Panc1 (cell line): Measurements from ENCODE around the gene LPP. TPM values are rescaled to one million over a fixed set of nuclear protein-coding genes. Genes with fewer than 3 reads are reported as not detected.
A peak's percentile ranks its signal among the peaks of the same experiment; 100 is the strongest.

Source experiments
- ATAC-seq: fragments of 200-7000 bp; cut with Tn5 transposase; 2 replicates; pipeline ENCODE4 v1.9.1; 2020; ENCODE audit warnings: mild to moderate bottlenecking, moderate library complexity
- BruUV-seq: library from RNA; stranded (reverse); fragments of 400-500 nt; replicated peaks from 2 replicates; lab custom pipeline; 2021; lab: Mats Ljungman, UMichigan
- CTCF ChIA-PET: fragments of 300-600 bp; sonication (Branson Sonifier 250); formaldehyde crosslinking; loops from one replicate; lab custom pipeline; 2022; ENCODE audit warnings: antibody characterized with exemption; lab: Charles Lee
- POLR2A ChIA-PET: fragments of 300-600 bp; sonication (Branson Sonifier 250); formaldehyde crosslinking; loops from one replicate; lab custom pipeline; 2022; ENCODE audit warnings: antibody characterized with exemption; lab: Charles Lee
- DNase-seq: peaks from one replicate; pipeline ENCODE4 v3.0.0-alpha.2; 2010; ENCODE audit warnings: low read depth, low spot score
- H3K27ac ChIP-seq: 2 replicates; pipeline ENCODE4 v1.5.1; 2011; ENCODE audit warnings: mild to moderate bottlenecking, low read length, inconsistent platforms
- H3K27me3 ChIP-seq: fragments of 200-500 bp; sonication (Bioruptor generic); 2 replicates; pipeline ENCODE4 v1.6.0; 2014; ENCODE audit warnings: low read length, inconsistent platforms; ENCODE audit not compliant: control insufficient read depth, insufficient read depth
- H3K36me3 ChIP-seq: fragments of 200-500 bp; sonication (Bioruptor generic); 2 replicates; pipeline ENCODE4 v1.5.1; 2014; ENCODE audit warnings: inconsistent platforms, mild to moderate bottlenecking, low read length, moderate library complexity; ENCODE audit not compliant: control insufficient read depth, insufficient read depth
- H3K4me1 ChIP-seq: 2 replicates; pipeline ENCODE4 v1.5.1; 2011; ENCODE audit warnings: inconsistent platforms, mild to moderate bottlenecking, low read length, moderate library complexity; ENCODE audit not compliant: control insufficient read depth, insufficient read depth
- H3K4me3 ChIP-seq, 2 experiments: 2 replicates each; pipeline ENCODE4 v1.5.1; 2011 to 2012; ENCODE audit warnings: low read depth in 2 of 2, low read length in 2 of 2, mild to moderate bottlenecking in 2 of 2, inconsistent platforms in 1 of 2, moderate library complexity in 1 of 2
- H3K9me3 ChIP-seq: fragments of 200-500 bp; sonication (Bioruptor generic); 2 replicates; pipeline ENCODE4 v1.5.1; 2014; ENCODE audit warnings: low read depth, mild to moderate bottlenecking, inconsistent platforms, low read length, moderate library complexity; ENCODE audit not compliant: control insufficient read depth, insufficient read depth
- POLR2AphosphoS5 ChIP-seq: IDR thresholded peaks from 2 replicates; pipeline ENCODE4 v1.6.1; 2012; ENCODE audit warnings: mild to moderate bottlenecking, low read depth, low read length, moderate library complexity
- REST ChIP-seq, 2 experiments: IDR thresholded peaks; 2 replicates each; pipeline ENCODE4 v1.6.1; 2011 to 2012; ENCODE audit warnings: low read depth in 2 of 2, control low read depth in 1 of 2, low read length in 1 of 2, mild to moderate bottlenecking in 1 of 2, moderate library complexity in 1 of 2; ENCODE audit not compliant: insufficient read depth in 1 of 2
- SIN3A ChIP-seq: IDR thresholded peaks from 2 replicates; pipeline ENCODE4 v1.6.1; 2012; ENCODE audit warnings: low read depth, mild to moderate bottlenecking, low read length, moderate library complexity, borderline replicate concordance; ENCODE audit not compliant: insufficient read depth
- TCF7L2 ChIP-seq: IDR thresholded peaks from 2 replicates; pipeline ENCODE4 v1.6.1; 2011; ENCODE audit warnings: mild to moderate bottlenecking, low read depth, low read length, inconsistent platforms
- in situ Hi-C: cut with HindIII; loops from 2 replicates; pipeline ENCODE4 v1.10.0; 2016; ENCODE audit warnings: low sequenced_read_pairs, low pct_unique_long_range_greater_than_20kb
- intact Hi-C: fragments of 100-400 bp; cut with micrococcal nuclease; formaldehyde crosslinking; loops from one replicate; pipeline ENCODE4 v1.10.0; 2022; ENCODE audit not compliant: unreplicated experiment
- total RNA-seq: library from RNA; stranded (reverse); gene quantifications from one replicate; pipeline ENCODE4 v1.2.1, GENCODE V29; 2021; ENCODE audit not compliant: unreplicated experiment
- TF ChIP-seq, protein P1 (sequence below): fragments of 450-650 bp; IDR thresholded peaks from 2 replicates; pipeline ENCODE4 v1.5.1; 2017; ENCODE audit warnings: mild to moderate bottlenecking

Gene LPP
- total RNA-seq, 1 experiment from 2014 or later, result 90.0 TPM

DNA sequence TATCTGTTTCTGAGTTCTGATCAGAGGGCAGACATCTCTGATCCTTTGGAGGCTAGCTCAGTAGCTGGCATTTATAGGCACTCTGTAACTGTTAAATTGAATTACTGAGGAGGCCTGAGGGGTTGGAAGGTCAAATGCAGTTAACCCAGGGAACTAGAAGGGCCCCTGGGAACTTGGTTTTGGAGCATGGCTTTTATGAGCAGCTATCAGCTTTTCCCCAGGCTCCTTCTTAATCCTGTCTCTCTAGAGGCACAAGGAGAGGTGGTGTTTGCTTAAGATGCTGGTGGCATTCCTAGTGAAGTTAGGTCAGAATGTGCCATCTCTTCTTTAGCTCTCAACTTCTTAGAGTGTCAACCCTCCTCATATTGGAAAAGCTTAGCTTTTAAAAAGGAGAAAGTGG, 128.9 kb downstream of the LPP start:
- CTCF ChIA-PET, result interaction anchor here (1.3 kb wide), 1 partner anchor 542 kb away, joined by 7 read pairs; no protein-coding TSS in a partner anchor
- Histone ChIP-seq H3K9me3 (no peaks in the 10 kb centered on the region), H3K27ac (peak overlapping the region; percentile 61), H3K27me3 (no peaks in the 10 kb centered on the region), H3K4me1 (peaks cover 43% of the 10 kb centered on the region), H3K4me3 (no peak overlapping the region), H3K36me3 (no peaks in the 10 kb centered on the region)
- intact Hi-C loops, result no loop called here
- ATAC-seq (peak; percentile 49; the same call in 1 of the 2 replicates), DNase-seq (no peak)
- BruUV-seq, result no TSS peak
- POLR2A ChIA-PET, result no interaction called here
- TF ChIP-seq POLR2AphosphoS5 (no peak), TCF7L2 (peak; percentile 44; the same call in 1 of the 2 replicates)
- in situ Hi-C loops, result loop anchor here (25.0 kb wide), 1 partner anchor 546 kb away; the partner anchor contains the start of gene BCL6

DNA sequence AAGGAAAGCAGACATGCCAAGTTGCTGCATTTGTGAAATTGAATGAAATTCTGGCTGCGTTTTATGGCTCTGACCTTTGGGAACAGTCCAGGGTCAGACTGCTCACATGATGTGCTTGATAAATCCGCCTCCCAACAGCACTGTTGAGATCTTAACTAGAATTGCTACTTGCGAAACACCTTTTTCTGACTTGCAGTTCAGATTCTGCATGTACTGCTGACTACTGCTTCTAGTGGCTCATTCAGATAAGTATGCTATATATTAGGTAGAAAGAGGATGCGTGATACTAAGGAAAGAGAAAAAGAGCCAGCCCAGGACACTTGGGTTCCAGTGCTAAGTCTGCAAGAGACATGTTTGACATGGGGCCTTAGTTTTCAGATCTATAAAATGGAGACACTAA, 129.4 kb downstream of the LPP start:
- no peak for TF ChIP-seq REST (IDR thresholded peaks at IDR 0.05; ENCODE audit: insufficient read depth in 1 of 2, low read depth in 2 of 2, low read length in 1 of 2)
- TF ChIP-seq TCF7L2, result no peak; the same call in 1 of the 2 replicates
- TF ChIP-seq, protein P1, sequence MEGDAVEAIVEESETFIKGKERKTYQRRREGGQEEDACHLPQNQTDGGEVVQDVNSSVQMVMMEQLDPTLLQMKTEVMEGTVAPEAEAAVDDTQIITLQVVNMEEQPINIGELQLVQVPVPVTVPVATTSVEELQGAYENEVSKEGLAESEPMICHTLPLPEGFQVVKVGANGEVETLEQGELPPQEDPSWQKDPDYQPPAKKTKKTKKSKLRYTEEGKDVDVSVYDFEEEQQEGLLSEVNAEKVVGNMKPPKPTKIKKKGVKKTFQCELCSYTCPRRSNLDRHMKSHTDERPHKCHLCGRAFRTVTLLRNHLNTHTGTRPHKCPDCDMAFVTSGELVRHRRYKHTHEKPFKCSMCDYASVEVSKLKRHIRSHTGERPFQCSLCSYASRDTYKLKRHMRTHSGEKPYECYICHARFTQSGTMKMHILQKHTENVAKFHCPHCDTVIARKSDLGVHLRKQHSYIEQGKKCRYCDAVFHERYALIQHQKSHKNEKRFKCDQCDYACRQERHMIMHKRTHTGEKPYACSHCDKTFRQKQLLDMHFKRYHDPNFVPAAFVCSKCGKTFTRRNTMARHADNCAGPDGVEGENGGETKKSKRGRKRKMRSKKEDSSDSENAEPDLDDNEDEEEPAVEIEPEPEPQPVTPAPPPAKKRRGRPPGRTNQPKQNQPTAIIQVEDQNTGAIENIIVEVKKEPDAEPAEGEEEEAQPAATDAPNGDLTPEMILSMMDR, result peak; percentile 26
- DNase-seq (no peak), ATAC-seq (peak; percentile 39; the same call in 1 of the 2 replicates)
- in situ Hi-C loops, result loop anchor here (25.0 kb wide), 1 partner anchor 546 kb away; the partner anchor contains the start of gene BCL6
- ChIA-PET CTCF (interaction anchor here (0.5 kb wide), 1 partner anchor 546 kb away, joined by 7 read pairs; no protein-coding TSS in a partner anchor), POLR2A (no interaction called here)
- no peaks in the 10 kb centered on the region for H3K36me3 ChIP-seq
- no TSS peak for BruUV-seq
- intact Hi-C loops, result no loop called here
- H3K4me1 ChIP-seq, result peaks cover 47% of the 10 kb centered on the region
- no peaks in the 10 kb centered on the region for H3K27me3 ChIP-seq
- H3K27ac ChIP-seq, result peak overlapping the region; percentile 61
- no peaks in the 10 kb centered on the region for H3K9me3 ChIP-seq
- no peak overlapping the region for H3K4me3 ChIP-seq

DNA sequence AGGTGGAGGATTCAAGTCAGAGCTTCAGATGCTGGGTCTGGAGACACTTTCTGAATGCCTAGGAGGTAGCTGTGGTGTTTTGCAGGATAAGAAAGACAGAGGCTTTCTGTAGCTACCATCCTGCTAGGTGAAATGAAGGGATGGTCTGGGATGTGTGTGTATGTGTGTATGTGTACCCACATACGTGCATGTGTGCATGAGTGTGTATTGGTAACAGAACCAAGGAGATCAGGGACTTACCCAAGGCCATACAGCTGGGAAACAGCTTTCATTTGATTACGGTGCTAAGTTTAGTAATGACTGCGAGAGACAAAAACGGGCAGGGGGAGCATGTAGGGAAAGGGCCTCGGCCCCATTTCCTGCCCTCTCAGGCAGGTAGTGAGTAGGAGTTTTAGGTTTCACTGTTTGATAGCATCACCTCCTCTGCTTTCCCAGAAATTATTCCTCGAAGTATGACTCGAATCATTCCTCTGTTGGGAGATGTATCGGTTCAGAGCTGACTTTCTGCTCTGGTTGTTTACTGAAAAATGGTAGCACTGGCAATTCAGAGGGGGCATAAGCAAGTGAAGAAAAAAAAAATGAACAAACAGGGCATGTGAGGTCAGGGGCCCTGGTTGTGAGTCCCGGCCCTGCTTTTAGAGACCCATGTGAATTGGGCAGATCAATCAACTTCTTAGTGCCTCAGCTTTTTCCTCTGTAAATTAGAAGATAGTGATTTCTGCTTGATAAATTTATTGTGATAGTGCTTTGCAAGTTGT, 130.7 kb downstream of the LPP start:
- no TSS peak for BruUV-seq
- POLR2A ChIA-PET, result interaction anchor here (0.5 kb wide), 2 partner anchors 71 to 80 kb away, joined by 3 to 4 read pairs; no protein-coding TSS in a partner anchor
- intact Hi-C loops (no loop called here), in situ Hi-C loops (loop anchor here (25.0 kb wide), 1 partner anchor 547 kb away; the partner anchor contains the start of gene BCL6)
- peaks cover 42% of the 10 kb centered on the region for H3K4me1 ChIP-seq
- H3K27ac ChIP-seq, result peak overlapping the region; percentile 54; the same call in 1 of the 2 replicates
- DNase-seq (no peak), ATAC-seq (no peak)
- no peaks in the 10 kb centered on the region for H3K36me3 ChIP-seq
- CTCF ChIA-PET, result interaction anchor here (0.6 kb wide), 1 partner anchor 660 kb away, joined by 3 read pairs; no protein-coding TSS in a partner anchor
- no peaks in the 10 kb centered on the region for H3K27me3 ChIP-seq
- no peak overlapping the region for H3K4me3 ChIP-seq
- H3K9me3 ChIP-seq, result no peaks in the 10 kb centered on the region
- no peak for TF ChIP-seq TCF7L2
- TF ChIP-seq REST (IDR thresholded peaks at IDR 0.05; ENCODE audit: insufficient read depth in 1 of 2, low read depth in 2 of 2, low read length in 1 of 2), result no peak
- TF ChIP-seq SIN3A, result no peak
- TF ChIP-seq POLR2AphosphoS5, result no peak
- TF ChIP-seq, protein P1, result no peak
